ENCODE data around the gene B3GNT8.
"Not testable (repeated sequence)": the region's sequence is repeated elsewhere in the genome, so short reads cannot be mapped to it uniquely, and the experiment has no call there.

B3GNT8 gene, protein sequence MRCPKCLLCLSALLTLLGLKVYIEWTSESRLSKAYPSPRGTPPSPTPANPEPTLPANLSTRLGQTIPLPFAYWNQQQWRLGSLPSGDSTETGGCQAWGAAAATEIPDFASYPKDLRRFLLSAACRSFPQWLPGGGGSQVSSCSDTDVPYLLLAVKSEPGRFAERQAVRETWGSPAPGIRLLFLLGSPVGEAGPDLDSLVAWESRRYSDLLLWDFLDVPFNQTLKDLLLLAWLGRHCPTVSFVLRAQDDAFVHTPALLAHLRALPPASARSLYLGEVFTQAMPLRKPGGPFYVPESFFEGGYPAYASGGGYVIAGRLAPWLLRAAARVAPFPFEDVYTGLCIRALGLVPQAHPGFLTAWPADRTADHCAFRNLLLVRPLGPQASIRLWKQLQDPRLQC

DNA sequence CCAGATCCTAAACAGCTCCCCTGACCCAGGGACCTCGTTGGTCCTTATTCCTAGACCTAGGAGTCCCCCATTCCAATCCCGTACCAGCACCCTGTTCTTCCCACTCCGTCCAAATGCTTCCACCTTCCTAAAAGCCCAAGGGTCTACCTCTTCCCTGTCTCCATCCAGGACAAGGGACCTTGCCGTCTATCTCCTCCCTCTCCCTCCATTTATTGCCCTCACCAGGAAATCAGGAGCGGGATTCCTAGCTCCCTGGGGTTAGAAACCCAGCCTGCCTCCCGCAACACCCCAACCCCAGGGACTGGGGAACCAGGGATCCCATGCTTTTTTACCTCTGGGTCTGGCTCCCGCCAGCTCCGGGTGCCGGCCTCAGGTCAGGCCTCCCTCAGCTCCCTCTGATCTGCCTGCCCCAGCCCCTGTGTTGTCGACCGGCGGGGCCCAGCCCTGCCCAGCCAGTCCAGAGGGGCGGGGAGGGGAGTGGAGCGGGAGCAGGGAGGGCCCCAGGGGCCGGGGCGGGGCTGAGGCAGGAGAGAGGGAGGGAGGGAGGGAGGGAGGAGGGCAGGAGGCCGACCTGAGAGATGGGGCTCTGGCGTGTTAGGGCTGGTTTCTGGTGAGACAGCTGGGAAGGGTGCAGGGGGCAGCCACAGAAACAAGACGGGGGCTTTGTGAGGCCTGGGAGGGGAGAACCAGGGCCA is at the start of gene B3GNT8:
Gene B3GNT8 (minus strand): TSS at position 423 of the 695 bp plus-strand sequence. CDS start 596 bp downstream, outside the sequence.
- DNase-seq, result peak in 2 of 58 donors; percentile 21 to 38

DNA sequence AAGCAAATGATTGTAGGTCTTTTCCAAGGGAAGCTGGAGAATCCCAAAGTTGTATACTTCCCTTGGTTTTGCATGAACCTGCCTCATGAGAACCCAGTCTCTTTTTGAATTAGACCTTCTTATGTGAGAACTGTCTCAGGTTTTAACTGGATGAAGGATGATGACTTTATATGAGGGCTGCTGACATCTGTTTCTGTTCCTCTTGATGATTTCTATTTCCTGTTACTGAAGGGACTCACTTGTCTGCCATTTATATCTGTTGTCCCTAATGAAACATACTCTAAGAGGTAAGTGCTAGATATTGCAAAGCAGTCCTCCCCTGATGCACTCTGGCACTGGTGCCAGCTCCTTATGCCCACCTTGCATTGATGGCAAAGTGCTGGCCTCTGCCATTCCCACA is 49.4 kb upstream of the B3GNT8 start:
- no peak for DNase-seq

DNA sequence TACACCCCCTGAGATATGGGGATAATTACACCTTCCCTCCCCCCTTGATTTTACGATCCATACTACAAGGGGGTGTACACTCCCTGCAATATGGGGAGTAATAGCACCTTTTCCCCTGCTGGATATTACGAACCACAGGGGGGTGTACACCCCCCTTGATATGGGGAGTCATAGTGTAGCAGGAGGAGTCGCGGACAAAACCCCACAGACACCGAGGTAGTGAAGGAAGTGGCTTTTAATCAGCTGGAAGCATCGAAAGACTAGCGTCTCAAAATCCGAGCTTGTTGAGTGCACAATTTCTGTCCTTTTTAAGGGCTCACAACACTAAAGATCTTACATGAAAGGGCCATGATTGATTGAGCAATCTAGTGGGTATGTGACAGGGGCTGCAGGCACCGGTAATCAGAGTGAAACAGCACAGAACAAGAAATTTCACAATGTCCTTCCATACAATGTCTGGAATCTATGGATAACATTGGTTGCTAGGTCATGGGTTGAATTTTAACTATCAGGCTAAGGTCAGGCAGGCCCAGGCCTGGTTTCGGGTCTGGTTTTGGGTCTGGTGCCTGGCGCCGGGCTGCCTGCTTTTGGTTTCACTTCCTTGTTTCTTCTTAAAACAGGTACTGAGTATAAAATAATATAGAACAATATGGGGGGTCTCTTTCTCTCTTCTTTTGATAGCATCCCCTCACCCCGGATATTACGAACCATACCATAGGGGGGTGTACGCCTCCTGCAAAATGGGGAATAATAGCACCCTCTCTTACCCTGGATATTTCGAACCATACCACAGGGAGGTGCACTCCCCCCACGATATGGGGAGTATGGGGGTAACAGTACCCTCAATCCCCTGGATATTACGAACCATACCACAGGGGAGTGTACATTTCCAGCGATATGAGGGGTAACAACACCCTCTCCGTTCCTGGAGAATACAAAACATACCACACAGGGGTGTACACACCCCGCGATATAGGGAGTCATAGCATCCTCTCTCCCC is 36.4 kb upstream of the B3GNT8 start:
- DNase-seq, result not testable (repeated sequence)

DNA sequence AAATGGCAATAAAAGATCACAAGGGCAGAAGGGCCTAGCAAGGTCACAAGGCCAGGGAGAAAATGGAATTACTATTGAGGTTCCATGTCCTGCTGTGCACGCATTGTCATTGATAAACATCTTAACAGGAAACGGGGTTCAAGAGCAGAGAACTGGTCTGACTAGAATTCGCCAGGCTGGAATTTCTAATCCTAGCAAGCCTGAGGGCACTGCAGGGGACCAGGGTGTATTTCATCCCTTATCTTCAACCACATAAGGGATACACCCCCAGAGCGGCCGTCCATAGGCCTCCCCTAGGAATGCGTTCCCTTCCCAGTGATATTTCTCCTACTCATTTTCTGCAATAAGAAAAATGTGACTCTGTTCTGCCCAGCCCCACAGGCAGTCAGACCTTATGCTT is 35.3 kb upstream of the B3GNT8 start:
- no peak for DNase-seq

DNA sequence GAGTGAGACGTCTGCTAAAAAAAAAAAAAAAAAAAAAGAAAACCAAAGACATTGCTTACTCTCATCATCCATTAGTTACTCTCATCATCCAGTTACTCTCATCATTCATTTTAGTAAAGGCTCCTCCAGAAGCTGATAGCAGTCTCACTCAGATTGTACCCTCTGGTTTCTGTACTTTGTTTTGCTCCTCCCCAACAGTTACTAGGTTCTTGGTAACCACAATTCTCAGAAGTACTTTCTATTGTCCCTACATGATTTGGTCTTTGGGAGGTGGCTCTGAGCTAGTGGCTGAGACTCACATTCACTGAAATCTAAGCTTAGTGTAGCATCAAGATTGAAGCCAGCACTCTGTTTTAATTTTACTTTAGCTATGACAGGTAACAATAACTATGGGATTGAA is 30.1 kb upstream of the B3GNT8 start:
- no peak for DNase-seq

DNA sequence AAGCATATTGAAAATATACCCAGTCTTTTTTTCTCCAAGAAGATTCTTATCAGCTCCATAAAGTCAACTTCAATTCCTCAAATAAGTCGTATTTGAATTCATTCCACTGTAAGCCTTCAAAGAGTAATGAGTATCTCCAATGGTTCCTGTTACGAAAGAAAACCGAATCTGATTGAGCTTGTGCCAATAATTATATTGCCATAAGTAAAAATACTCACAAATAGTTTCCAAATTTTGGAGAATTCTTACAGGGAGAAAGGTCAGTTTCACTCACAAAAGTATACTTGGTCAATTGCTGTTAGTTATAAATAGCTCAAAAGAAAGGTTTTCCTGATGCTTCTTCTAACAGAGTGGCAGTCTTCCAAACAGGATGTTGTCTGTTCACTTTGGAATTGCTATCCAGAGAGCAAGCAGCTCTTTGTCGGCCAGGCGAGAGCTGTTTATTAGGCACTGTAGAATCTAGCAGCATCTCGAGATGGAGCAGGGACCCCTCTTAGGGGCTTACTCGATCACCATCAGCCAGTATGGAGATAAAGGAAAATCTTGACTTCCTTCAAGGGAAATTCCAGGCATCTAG is 29.3 kb upstream of the B3GNT8 start:
- no peak for DNase-seq

DNA sequence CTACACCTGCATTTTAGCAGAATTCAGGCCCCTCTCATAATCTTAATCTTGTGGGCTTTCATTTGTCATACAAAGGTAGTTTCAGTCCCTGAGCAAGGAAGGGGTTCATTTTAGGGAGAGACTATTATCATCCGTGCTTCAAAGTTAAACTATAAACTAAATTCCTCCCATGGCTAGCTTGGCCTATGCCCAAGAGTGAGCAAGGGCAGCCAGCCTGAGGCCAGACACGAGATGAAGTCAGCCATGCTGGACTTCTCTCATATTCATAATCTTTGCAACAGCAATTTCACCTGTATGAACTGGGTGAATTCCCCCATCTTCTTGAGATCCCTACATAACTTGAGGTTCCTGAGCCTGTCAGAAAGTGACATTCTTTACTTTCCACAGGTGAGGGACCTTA is 28.8 kb upstream of the B3GNT8 start:
- DNase-seq, result no peak

DNA sequence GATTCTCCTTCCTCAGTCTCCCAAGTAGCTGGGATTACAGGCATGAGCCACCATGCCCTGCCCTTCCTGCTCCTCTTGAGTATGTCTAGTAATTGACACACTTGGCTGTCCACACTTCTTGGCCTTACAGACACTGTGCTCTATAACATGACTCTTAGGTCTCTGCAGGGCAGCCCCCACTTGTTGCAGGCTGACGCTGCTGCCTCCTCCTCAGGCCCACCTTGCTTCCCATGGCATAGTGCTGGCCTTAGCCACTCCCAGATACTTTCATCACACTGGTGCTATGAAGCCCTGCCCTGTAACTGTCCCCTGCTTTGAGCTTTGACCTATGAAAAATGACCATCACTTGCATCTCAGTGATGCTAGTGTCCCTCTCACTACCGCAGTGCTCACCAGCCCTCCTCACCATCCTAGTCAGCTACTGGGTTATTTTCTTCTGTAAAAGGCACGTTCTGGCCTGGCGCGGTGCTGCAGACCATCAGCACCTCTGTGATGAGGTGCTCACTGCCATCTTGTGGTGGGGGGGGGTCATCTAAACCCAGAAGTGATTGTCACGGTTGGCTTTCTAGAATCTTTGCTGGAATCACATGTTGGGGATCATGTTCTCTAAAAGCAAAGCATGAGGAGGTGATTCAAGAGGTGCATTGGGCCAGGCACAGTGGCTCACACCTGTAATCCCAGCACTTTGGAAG is 25.6 kb upstream of the B3GNT8 start:
- DNase-seq, result no peak

DNA sequence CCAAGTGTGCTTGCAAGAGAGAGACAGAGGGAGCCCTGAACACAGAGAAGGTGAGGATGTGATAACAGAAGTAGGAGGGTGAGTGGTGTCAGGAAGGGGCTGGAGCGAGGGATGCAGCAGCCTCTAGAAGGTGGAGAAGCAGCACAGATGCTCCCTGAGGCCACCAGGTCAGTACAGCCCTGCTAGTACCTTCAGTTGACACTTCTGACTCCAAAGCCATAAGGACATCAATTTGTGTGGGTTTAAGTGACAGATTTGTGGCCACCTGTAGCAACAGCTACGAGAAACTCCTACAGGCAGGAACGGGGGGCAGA is 22.6 kb upstream of the B3GNT8 start:
- no peak for DNase-seq

DNA sequence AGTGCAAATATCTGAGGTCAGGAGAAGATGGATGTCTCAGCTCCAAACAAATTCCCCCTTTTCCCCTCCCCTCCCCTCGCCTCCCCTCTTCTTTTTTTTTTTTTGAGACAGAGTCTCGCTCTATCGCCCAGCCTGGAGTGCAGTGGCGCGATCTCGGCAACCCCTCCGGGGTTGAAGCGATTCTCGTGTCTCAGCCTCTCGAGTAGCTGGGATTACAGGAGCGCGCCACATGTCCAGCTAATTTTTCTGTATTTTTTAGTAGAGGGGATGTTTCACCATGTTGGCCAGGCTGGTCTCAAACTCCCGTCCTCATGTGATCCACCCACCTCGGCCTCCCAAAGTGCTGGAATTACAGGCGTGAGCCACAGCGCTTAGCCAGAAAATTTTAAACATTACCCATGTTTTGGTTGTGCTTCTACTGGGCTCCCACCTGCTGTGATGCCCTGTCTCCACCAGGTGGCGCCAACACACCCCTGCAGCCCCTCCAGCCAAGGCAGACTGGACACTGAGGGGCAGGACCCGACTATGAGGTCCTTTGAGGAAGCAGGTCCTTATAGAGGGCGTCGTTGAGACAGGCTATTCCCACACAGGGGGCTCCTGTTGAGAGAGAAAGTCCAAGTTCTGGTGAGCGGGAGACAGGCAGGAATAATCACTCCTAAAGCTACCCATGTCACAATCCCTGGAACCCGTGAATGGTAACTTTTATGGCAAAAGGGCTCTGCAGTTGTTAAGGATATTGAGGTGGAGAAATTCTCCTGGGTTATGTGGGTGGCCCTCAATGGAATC is 22.1 kb upstream of the B3GNT8 start:
- DNase-seq, result peak in 49 of 58 donors; percentile 17 to 78 (median 42)

DNA sequence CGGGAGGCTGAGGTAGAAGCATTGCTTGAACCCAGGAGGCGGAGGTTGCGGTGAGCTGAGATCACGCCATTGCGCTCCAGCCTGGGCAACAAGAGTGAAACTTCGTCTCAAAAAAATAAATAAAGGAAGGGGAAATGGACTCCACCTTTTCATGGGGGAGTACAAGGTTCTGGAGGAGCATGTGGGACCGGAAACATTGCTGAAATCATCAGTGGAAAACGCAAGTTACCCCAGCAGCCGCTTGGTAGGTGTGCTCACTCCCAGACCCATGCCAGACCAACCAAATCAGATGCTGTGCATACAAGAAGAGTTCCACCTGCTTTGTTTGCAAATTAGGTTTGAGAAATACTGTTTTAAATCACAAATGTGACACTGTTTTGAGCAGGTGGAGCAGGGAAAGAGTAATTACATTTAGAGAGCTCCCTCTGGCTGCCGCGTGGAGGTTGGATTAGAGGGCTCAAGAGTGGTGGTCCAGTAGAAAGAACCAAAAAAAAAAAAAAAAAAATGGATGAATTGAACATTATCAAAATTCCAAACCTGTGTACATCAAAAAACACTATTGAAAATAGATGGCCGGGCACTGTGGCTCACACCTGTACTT is 20.7 kb upstream of the B3GNT8 start:
- no peak for DNase-seq

DNA sequence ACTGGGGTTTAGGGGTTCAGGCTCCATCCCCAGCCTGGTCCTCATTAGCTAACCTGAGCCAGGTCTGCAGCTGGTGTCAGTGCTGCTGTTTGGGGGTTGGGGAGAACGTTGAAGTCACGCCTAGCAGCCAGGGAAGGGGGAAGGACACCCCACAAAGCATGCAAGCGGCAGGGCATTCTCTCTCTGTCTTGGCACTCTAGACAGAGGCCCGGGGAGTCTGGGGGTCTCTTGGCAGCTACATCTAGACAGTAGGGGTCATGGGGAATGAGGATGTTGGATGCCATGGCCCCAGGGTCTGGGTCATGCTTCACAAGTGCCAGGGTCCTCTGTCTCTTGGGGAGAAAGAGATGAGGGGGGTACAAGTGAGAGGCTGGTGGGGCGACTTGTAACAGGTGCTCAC is 18.4 kb upstream of the B3GNT8 start:
- DNase-seq, result no peak

DNA sequence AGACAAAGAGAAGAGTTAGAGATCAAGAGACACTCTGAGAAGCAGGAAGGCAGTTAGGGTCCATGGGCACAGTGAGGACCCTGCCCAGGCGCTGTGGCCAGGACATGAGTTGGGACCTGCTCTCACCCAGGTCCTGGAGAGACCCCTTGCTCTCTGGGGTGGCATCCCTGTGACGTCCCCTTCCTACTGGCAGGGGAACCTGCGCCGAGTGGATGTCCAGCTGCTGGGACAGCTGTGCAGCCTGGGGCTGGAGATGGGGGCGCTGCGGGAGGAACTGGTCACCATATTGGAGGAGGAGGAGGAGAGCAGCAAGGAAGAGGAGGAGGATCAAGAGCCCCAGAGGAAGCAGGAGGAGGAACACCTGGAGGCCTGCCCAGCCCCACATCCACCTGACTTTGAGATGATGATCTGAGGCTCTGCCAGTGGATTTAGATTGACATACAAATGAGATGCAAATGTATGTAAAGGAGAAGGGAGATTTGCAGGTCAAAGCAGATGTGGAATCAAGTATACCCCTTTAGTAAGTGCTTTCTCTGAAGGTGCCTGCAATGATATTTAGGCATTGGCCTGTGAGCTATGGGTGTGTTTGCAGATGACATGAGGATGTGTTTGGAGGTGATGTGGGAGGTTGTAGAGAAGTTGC is 16.8 kb upstream of the B3GNT8 start:
- no peak for DNase-seq

DNA sequence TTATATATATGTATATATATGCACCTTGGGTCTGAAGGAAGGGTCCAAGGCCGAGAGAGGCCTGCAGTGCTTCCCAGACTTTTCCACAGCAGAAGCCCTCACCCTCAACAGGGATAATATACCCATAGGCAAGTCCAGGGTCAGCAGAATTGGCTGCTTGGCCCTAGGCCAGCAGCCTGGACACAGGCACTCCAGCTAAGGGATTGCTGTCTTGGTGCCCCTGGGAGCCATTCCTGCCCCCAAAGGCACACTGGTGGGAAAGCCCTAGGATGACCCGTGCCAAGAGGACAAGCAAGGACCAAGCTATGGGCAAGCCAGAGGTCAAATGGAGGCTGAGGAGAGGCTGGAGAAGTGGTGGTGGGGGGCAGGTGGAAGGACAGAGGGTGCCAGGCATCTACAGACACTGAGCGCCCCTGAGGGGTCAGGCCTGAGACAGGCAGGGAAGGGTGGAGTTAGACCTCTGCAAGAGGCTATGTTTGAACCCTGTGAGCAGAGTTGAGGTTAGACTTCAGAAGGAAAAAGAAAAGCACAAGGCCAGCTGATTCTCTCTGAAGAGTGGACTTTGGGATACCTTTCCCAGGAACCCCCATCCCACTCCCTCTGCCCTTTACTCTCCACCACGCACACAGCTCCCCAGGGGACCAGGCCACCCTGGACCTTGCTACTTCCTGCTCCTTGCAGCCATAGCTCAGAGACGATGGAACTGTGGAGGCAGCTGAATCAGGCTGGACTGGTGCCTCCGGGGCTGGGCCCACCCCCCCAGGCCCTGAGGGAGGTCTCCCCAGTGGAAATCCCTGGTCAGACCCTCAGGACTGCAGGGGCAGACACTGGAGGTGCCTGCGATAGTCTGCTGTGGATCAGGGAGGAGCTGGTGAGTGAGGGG is 15.5 kb upstream of the B3GNT8 start, which contains the start of gene ERICH4:
Gene ERICH4 (plus strand): TSS at position 684 of the 883 bp plus-strand sequence. CDS start 14 bp downstream, at position 698.
- no peak for DNase-seq

DNA sequence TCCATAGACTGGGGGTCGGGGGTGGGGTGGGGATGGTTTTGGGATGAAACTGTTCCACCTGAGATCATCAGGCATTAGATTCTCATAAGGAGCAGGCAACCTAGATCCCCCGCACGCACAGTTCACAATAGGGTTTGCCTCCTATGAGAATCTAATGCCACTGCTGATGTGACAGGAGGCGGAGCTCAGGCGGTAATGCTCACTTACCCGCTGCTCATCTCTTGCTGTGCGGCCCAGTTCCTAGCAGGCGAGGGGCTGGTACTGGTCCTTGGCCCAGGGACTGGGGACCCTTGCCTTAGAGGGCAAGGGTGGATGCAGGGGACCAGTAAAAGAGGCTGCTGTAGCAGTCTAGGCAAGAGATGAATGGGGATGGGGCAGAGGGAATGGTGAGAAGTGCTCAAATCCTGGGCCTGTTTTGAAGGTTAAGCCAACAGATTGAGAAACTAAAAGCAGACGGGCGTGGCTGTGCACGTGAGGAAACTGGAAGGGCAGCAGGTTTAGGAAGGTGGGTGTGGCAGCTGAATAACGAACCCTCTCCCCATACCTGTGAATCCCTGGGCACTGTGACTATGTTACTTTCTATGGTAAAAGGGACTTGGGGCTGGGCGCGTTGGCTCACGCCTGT is 14.3 kb upstream of the B3GNT8 start:
- DNase-seq, result no peak

DNA sequence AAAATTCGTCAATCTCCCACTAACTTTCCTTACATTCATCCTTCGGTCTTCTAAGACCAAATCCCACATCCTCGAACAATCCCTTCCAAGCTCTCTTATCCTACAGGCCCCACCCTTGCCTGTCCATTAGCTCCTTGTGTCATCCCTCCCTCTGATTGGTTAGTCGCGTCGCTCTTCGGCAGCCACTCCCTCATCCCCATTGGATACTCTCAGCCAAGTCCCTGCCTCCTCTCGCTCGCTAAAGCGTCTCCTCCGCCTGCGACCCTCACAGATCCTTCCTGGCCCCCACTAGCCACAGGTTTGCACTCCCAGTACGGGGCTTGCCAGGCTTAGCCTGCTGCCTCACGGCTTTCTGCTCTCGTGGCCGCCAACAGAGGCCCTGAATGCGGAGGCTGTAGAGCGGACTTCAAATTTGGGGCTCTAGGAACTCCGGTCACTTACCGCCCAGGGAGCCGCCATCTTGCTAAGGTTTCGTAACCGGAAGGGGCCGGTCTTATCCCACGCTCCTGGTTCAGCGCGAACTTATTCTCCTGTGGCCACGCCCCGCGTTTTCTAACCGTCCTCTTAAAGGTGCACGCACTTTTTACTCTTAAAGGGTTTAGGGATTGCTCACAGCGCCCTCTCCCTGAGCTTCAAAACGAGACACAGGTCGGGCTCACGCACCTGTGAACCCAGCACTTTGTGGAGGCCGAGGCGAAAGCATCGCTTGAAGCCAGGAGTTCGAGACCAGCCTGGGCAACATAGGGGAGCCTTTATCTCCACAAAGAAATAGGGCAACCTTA is 12.5 kb upstream of the B3GNT8 start, which contains the start of gene DMAC2:
Gene DMAC2 (minus strand): TSS at position 472 of the 782 bp plus-strand sequence. CDS start 13 bp downstream, at position 459.
- DNase-seq, result peak; percentile 64 to 99 (median 95)
